Cardiac muscle cell (in vitro differentiated cells and primary cell): ENCODE results near the gene OR7G2. TPM values are rescaled to one million over a fixed set of nuclear protein-coding genes. Genes with fewer than 3 reads are reported as not detected.
A peak's percentile ranks its signal among the peaks of the same experiment; 100 is the strongest.

Experiments used
- DNase-seq, 2 donors: peaks; one replicate each; pipeline versions ENCODE4 v3.0.0 to v3.0.0-alpha.2; 2010 to 2017; ENCODE audit warnings: low read depth in 1 of 2, low spot score in 1 of 2
- H3K27ac ChIP-seq: fragments of 200-600 bp; sonication (generic); 2 replicates; pipeline ENCODE4 v1.5.1; 2016
- H3K27me3 ChIP-seq: fragments of 200-600 bp; sonication (generic); 2 replicates; pipeline ENCODE4 v1.6.0; 2016; ENCODE audit warnings: control low read depth
- H3K36me3 ChIP-seq: fragments of 200-600 bp; sonication (generic); 2 replicates; pipeline ENCODE4 v1.5.1; 2016; ENCODE audit warnings: control low read depth
- H3K4me1 ChIP-seq: fragments of 200-600 bp; sonication (generic); 2 replicates; pipeline ENCODE4 v1.8.1; 2017; ENCODE audit warnings: low read depth, mild to moderate bottlenecking, mixed run types
- H3K4me3 ChIP-seq: fragments of 200-600 bp; sonication (generic); 2 replicates; pipeline ENCODE4 v1.5.1; 2016; ENCODE audit warnings: mild to moderate bottlenecking
- H3K9me3 ChIP-seq: fragments of 200-600 bp; sonication (generic); 2 replicates; pipeline ENCODE4 v1.5.1; 2017; ENCODE audit warnings: low read depth, mild to moderate bottlenecking, control low read depth
- CTCF ChIP-seq: IDR thresholded peaks from 2 replicates; pipeline ENCODE4 v1.5.1; 2012; ENCODE audit warnings: low read depth, mild to moderate bottlenecking, low read length
- polyA plus RNA-seq: library from polyadenylated mRNA; unstranded; fragments of >200 nt; fragmentation: Nextera tagmentation; extraction: Ambion mirVana; gene quantifications from 2 replicates; pipeline ENCODE4 v1.2.1, GENCODE V29; 2016
- total RNA-seq: library from RNA; depleted of rRNA; stranded (reverse); fragments of >200 nt; gene quantifications from 2 replicates; pipeline ENCODE4 v1.2.3, GENCODE V29; 2016

Gene OR7G2
- total and polyA plus RNA-seq, 2 experiments from 2014 or later: not detected

- TF ChIP-seq CTCF: no peak
- Histone ChIP-seq H3K4me1 (no peaks in the 10 kb centered on the region), H3K27ac (no peak overlapping the region), H3K9me3 (no peaks in the 10 kb centered on the region), H3K36me3 (no peaks in the 10 kb centered on the region), H3K4me3 (no peak overlapping the region), H3K27me3 (no peaks in the 10 kb centered on the region)
- no peak for DNase-seq
Measured at GRCh38 chr19:9148697-9149096, 41.4 kb upstream of the OR7G2 start.

- H3K9me3 ChIP-seq: no peaks in the 10 kb centered on the region
- no peaks in the 10 kb centered on the region for H3K27me3 ChIP-seq
- no peak overlapping the region for H3K27ac ChIP-seq
- peaks cover 6% of the 10 kb centered on the region for H3K36me3 ChIP-seq
- no peaks in the 10 kb centered on the region for H3K4me1 ChIP-seq
- H3K4me3 ChIP-seq: no peak overlapping the region
- TF ChIP-seq CTCF: no peak
- DNase-seq: no peak
Measured at GRCh38 chr19:9146882-9147281, 39.6 kb upstream of the OR7G2 start.

DNA sequence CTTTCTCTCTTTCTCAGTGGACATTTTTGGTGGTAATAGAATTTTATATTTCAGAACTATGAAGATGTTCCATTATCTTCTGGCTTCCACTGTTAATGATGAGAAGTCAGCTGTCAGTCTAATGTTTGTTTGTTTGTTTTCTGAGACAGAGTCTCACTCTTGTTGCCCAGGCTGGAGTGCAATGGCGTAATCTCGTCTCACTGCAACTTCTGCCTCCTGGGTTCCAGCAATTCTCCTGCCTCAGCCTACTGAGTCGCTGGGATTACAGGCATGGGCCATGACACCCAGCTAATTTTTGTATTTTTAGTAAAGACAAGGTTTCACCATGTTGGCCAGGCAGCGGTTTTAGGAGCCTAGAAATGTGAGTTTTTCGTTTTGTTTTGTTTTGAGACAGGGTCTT lies 37.6 kb upstream of the OR7G2 start:
- DNase-seq: peak in 1 of 2 donors; percentile 4
- Histone ChIP-seq H3K4me3 (no peak overlapping the region), H3K36me3 (peaks cover 7% of the 10 kb centered on the region), H3K27me3 (no peaks in the 10 kb centered on the region), H3K4me1 (peaks cover 7% of the 10 kb centered on the region), H3K27ac (no peak overlapping the region), H3K9me3 (no peaks in the 10 kb centered on the region)
- TF ChIP-seq CTCF: no peak

- H3K27ac ChIP-seq: peak within 1 kb of the TSS; percentile 85
- TF ChIP-seq CTCF: no peak
- H3K4me3 ChIP-seq: peak within 1 kb of the TSS; percentile 92
- H3K9me3 ChIP-seq: no peaks in the 10 kb centered on the region
- peak; percentile 94 to 95 for DNase-seq
- H3K27me3 ChIP-seq: no peaks in the 10 kb centered on the region
- H3K4me1 ChIP-seq: peaks cover 7% of the 10 kb centered on the region
- peaks cover 7% of the 10 kb centered on the region for H3K36me3 ChIP-seq
Measured at GRCh38 chr19:9140159-9140874, 33.0 kb upstream of the OR7G2 start, which contains the start of gene ZNF317. ZNF317 (plus strand) TSS chr19:9140397; CDS start chr19:9156017, 15,620 bp downstream.

DNA sequence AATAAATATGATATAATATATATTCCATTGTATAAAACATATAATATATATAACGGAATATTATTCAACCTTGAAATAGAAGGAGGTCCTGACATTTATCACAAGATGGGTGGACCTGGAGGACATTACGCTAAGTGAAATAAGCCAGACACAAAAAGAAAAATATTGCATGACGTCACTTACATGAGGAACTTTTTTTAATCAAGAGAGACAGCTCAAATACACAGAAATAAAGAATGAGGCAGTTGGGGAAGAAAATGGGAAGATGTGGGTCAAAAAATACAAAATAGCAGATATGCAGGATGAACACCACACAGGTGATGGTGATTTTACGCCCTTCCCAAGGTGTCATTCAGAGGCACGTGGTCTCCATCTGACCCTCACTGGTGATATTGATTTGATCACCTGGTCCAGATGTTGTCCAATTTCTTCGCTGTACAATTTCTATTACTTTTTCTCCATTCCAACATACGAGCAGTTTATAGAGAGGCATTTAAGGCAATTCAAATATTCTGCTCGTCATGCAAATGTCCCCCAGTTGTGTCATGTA lies 32.4 kb upstream of the OR7G2 start:
- TF ChIP-seq CTCF: no peak
- DNase-seq: no peak
- no peak overlapping the region for H3K27ac ChIP-seq
- peaks cover 7% of the 10 kb centered on the region for H3K36me3 ChIP-seq
- peak overlapping the region; percentile 92 for H3K4me3 ChIP-seq
- H3K4me1 ChIP-seq: peaks cover 7% of the 10 kb centered on the region
- no peaks in the 10 kb centered on the region for H3K9me3 ChIP-seq
- H3K27me3 ChIP-seq: no peaks in the 10 kb centered on the region
